GM19239 (cell line): Measurements from ENCODE around the gene ACCS.
A peak's percentile ranks its signal among the peaks of the same experiment; 100 is the strongest.

Experiments used
- DNase-seq: peaks from one replicate; pipeline ENCODE4 v3.0.0; 2011; ENCODE audit warnings: low spot score; ENCODE audit not compliant: insufficient read length
- FAIRE-seq: peaks from 2 replicates; lab custom pipeline; 2011; peaks lifted over from hg19 to GRCh38; lab: Jason Lieb, UNC

ACCS gene

GRCh38 chr11:44065841-44066731 lies at the start of gene ACCS:
Gene ACCS, plus strand, starts transcription at chr11:44066270. Its CDS starts 1,358 bp downstream, at chr11:44067628.
- FAIRE-seq (peak; percentile 85), DNase-seq (peak; percentile 88)

- FAIRE-seq (no peak), DNase-seq (no peak)
These were observed 49.3 kb upstream of the ACCS start for GRCh38 chr11:44016546-44017442.

DNA sequence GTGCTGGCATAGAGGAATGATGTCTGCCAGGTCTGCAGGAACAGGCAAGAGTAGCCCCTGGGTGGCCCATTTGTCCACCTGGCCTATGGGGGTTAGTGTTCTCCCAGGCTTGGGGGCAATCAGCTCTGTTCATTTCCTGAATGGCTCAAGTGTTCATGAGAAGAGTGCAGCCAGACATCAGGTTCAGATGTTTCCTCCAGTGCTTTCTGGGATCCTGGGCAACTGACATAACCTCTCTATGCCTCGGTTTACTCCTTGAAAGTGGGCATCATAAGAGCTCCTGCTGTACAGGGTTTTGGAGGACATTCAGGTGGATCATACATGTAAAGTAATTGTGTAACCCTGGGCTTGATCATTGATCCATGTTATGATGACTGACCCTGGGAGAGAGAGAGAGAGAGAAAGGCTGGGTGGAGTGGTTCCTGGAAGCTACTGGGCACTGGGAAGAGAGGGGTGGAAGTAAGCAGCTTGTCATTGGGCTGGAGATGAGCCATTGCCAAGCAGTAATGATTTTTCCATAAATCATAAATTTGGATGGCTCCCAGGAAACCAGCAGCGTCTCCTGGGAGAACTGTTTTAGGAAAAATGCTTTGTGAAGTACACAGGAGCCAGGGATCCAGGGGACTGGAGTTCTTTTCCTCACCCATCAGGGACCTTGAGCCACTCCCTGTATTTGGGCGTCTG lies 48.5 kb upstream of the ACCS start:
- DNase-seq (no peak), FAIRE-seq (no peak)

- no peak for DNase-seq
- no peak for FAIRE-seq
These were observed 47.9 kb upstream of the ACCS start for GRCh38 chr11:44018127-44018521.

DNA sequence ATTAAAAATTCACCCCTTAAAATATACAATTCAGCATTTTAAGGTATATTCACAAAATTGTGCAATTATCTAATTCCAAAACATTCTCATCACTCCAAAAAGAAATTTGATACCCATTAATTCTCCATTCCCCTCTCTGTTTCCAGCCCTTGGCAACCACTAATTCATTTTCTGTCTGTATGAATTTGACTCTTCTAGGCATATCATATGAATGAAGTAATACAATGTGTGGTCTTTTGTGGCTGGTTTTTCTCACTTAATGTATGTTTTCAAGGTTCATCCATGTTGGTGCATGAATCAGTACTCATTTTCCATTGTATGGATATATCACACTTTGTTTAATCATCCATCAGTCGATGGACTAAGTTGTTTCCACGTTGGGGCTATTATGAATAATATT lies 47.2 kb upstream of the ACCS start:
- FAIRE-seq = no peak
- no peak for DNase-seq

DNA sequence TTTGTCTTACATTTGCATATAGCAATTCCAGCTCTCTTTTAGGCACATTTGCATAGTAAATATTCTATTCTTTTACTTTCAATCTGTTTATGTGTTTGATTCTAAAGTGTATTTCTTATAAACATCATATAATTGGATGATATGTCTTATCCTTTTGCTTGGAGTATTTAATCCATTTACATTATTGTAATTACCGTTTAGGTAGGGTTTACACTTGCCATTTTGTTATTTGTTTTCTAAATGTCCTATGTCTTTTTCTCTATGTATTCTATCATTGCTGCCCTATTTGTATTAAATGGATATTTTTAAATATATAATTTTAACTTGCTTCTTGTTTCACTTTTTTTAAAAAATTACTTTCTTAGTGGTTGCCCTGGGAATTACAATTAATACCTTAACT lies 41.1 kb upstream of the ACCS start:
- DNase-seq (no peak), FAIRE-seq (no peak)

GRCh38 chr11:44025727-44026126 lies 40.3 kb upstream of the ACCS start:
- FAIRE-seq (no peak), DNase-seq (no peak)

- FAIRE-seq (no peak), DNase-seq (no peak)
These were observed 37.7 kb upstream of the ACCS start for GRCh38 chr11:44028401-44028800.

GRCh38 chr11:44028816-44029506 lies 37.1 kb upstream of the ACCS start:
- no peak for DNase-seq
- no peak for FAIRE-seq

GRCh38 chr11:44029507-44029845 lies 36.6 kb upstream of the ACCS start:
- DNase-seq (no peak), FAIRE-seq (no peak)

GRCh38 chr11:44029977-44030911 lies 35.8 kb upstream of the ACCS start:
- DNase-seq (no peak), FAIRE-seq (no peak)

- FAIRE-seq = no peak
These were observed 35.1 kb upstream of the ACCS start for GRCh38 chr11:44030996-44031395.

GRCh38 chr11:44031549-44031948 lies 34.5 kb upstream of the ACCS start:
- DNase-seq (no peak), FAIRE-seq (no peak)

More at GRCh38 chr11:44030996-44031395, 35.1 kb upstream of the ACCS start:
- no peak for DNase-seq

GRCh38 chr11:44032299-44033085 lies 33.6 kb upstream of the ACCS start:
- no peak for DNase-seq

DNA sequence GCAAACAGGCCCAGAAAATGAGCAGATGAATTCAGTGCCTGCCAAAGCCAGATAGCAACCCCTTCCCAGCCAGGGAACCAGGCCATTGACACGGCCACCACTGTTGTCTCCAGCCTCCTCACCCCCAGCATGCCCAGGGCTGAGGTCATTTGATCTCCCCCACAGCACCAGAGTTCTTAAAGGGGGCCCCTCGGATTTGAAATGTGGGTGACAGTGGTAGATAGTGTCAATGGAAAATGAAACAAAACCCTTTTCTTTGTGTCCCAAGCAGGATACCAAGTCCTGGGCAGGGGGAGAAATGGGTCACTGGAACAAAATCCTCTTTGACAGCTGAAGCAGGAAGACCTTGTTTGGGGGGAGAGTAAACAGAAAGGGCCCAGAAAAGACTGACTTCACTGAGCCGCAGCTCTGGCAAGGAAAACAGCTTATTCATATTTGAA lies 32.6 kb upstream of the ACCS start:
- no peak for FAIRE-seq

More at GRCh38 chr11:44032299-44033085, 33.6 kb upstream of the ACCS start:
- FAIRE-seq = no peak

DNA sequence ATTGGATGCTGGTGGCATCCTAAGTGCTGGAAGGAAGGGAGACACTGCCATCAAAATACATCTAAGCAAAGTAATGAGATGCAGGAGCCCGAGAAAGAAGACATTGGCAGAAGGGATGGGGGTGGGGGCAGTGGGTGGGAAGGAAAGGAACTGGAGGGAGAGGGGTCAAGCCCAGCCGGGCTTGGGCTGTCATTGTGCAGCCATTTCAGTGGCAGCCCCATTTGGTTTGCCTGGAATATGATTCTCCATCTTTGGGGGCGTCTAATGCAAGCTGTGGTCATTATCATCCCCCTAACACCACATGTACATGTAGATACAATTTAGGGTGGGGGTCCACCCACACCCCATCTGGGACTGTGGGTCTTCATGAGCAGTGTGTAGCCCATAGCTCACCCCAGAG lies 32.2 kb upstream of the ACCS start:
- no peak for FAIRE-seq
- DNase-seq = no peak

More for the DNA sequence above, 32.6 kb upstream of the ACCS start:
- no peak for DNase-seq

DNA sequence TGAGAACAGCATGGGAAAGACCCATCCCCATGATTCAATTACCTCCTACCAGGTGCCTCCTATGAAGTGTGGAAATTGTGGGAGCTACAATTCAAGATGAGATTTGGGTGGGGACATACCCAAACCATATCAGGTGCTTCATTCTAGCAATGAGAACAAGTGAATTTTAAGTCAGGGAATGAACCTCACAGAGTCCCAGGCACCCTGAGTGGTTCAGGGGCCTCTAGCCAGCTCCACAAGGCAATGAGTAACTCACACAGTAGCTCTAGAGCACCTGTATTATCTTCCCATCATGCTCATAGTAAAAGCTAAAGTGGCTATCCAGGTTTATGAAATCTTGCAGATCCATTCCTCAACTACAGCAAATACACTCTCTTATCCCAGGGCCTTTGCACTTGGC lies 31.4 kb upstream of the ACCS start:
- FAIRE-seq = no peak
- no peak for DNase-seq
